Measurements from ENCODE around the gene MEGF11.

GRCh38 chr15:65917936-65918335, 335.6 kb downstream of the MEGF11 start:
- TF ChIP-seq CTCF (IDR thresholded peaks at IDR 0.05) (no peak), POLR2A (IDR thresholded peaks at IDR 0.05) (no peak)
